Colon (tissue), 2 donors: ENCODE measurements around the gene FMN1.

Source experiments
- FAIRE-seq: peaks from 2 replicates; lab custom pipeline; 2012; peaks lifted over from hg19 to GRCh38; lab: Jason Lieb, UNC
- donor health status: control.
- donor health status: control.

The FMN1 gene

DNA sequence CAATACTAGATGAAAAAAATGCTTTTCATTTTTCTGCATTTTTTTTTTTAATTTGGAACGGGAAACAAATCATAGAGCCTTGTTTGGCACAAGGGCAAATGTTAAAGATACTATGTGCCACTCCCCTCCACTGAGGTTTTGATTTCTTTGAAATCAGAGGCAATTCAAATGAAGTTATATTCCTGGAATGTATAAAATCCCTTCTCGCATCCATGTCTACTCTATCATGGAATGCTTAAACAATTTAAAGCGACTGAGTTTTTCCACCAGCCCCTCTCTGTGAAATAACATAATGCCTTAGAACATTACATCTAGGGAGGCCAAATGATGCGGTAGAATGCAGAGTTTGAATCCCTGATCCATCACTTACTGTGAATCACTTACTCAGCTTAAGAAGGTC is 69.7 kb downstream of the FMN1 start:
- FAIRE-seq: no peak

- no peak for FAIRE-seq
Measured at GRCh38 chr15:33124279-33124678, 70.2 kb downstream of the FMN1 start.

GRCh38 chr15:33119865-33120264 is 74.6 kb downstream of the FMN1 start:
- FAIRE-seq: no peak

- no peak for FAIRE-seq
Measured at GRCh38 chr15:33119273-33119672, 75.2 kb downstream of the FMN1 start.

- FAIRE-seq: no peak
Measured at GRCh38 chr15:33116198-33116597, 78.3 kb downstream of the FMN1 start.

DNA sequence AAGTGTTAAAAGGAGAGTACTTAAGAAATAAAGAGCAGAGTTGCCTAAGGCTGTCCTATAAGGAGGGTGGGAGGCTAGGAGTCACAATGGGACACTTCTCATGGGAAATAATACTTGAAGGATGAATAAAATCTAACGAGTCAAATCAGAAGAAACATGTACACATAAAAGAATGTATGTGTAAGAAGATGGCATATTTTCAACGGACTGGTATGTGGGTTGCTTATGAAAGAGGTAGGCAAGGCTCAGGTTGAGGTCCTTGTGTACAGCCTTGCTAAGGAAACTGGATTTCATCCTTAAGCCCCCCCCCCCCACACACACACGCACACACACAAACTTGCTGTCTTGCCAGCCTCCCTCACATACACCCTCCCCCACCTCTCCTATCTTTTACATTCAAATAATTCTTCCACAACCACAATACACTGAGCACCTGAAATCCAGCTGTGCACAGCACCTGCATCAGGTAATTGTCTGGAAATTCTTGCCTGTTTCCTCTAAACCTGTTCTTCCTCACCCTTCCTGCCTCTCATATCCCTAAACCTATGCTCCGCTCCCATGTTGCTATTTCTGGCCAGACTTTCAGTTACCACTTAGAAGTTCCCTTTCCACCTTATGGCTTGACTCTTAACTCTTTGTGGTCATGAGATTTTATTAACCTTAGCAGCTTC is 79.2 kb downstream of the FMN1 start:
- FAIRE-seq: no peak

GRCh38 chr15:33114374-33114717 is 80.2 kb downstream of the FMN1 start:
- FAIRE-seq: no peak

DNA sequence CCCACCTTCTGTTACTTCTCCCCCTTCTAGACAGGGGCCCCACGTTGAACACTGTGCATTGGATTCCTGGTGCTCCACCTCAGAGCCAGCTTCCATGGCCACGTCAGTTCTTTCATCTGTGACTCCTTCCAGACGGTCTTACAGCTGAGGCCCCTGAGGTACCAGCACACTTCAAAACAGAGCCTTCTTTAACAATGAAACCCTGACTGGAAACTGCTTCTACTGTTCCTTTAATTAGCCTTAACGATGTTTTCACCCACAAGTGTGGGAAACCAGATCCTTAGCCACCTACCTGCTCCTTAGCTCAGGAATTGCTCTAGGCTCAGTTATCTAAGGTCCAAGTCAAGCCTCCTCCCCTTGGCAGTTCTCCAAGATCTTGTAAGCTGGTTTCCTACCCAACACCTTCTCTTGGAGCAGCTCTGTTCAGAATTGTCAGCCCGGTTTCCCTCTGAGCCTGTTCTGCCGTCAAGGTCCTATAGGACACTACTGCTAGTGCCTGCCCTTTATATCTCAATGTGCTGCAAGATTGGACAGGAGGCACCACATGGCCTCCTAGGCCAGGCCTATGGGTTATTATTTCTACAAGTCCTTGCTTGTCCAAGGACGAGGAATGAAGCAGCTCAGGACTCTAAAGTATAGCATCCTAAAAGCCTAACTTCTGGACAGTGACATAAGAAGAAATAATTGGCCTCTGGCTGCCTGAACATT is 80.7 kb downstream of the FMN1 start:
- no peak for FAIRE-seq

- FAIRE-seq: no peak
Measured at GRCh38 chr15:33112541-33113105, 81.9 kb downstream of the FMN1 start.

- FAIRE-seq: no peak
Measured at GRCh38 chr15:33111041-33111451, 83.5 kb downstream of the FMN1 start.

DNA sequence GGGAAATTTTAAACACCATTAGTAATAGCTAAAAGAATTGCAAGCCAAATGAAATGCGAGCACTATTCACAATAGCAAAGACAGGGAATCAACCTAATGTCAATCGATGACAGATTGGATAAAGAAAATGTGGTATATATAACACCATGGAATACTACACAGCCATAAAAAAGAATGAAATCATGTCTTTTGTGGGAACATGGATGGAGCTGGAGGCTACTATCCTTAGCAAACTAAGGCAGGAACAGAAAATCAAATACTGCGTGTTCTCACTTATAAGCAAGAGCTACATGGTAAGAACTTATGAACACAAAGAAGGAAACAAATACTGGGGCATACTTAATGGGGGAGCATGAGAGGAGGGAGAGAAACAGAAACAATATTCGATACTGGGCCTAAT is 85.2 kb downstream of the FMN1 start:
- FAIRE-seq: no peak

GRCh38 chr15:33108518-33108917 is 86.0 kb downstream of the FMN1 start:
- no peak for FAIRE-seq

DNA sequence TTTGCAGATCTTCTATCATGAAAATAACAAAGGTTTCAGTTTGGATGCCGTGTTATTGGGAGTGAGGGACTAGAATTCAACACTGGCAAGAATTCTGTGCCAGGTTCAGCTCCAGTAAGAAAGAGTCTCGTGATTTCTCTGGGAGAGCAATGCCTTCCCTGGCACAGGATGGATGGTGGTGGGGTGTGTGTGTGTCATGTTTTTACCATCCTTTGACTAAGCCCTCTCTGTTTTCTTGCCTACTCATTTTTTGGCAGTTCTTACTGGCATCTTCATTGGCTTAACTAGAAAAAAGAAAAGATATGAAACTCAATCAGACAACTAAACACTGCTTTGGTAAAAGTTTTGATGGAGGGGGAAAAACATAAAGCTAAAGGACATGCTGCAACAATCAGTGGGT is 86.6 kb downstream of the FMN1 start:
- FAIRE-seq: no peak

GRCh38 chr15:33104212-33104611 is 90.3 kb downstream of the FMN1 start:
- no peak for FAIRE-seq

GRCh38 chr15:33101036-33101435 is 93.5 kb downstream of the FMN1 start:
- FAIRE-seq: no peak

DNA sequence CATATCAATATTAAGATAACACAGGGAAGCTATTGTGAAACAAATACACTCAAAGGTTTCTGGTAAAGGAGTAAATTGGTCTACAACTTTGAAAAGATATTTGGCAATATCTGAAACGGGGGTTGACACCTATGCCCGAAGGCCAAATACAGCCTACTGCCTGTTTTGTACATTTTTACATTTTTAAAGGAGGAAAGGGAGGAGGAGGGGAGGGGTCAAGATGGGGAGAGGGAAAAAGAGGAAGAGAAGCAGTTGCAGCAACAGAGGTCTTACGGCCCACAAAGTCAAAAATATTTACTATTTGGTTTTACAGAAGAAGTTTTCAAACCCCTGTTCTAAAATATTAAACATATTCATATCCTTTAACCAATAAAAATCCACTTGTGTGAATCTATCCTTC is 94.2 kb downstream of the FMN1 start:
- no peak for FAIRE-seq

GRCh38 chr15:33099739-33100138 is 94.8 kb downstream of the FMN1 start:
- FAIRE-seq: no peak

DNA sequence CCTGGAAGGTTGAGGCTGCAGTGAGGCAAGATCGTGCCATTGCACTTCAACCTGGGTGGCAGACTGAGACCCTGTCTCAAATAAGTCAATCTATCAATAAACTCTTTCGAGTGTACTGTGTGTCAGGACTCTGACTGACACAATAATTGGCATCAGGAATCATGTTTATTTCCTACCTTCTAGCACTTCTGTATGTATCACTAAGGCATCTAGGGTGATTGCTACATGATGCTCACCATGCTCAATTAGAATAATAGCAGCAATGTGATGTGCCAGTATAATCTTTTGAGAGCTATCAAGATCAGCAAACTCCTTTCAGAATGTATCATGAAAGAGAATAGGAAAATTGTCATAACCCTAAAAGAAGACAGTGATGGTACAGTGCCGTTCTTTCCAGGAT is 95.3 kb downstream of the FMN1 start:
- no peak for FAIRE-seq

DNA sequence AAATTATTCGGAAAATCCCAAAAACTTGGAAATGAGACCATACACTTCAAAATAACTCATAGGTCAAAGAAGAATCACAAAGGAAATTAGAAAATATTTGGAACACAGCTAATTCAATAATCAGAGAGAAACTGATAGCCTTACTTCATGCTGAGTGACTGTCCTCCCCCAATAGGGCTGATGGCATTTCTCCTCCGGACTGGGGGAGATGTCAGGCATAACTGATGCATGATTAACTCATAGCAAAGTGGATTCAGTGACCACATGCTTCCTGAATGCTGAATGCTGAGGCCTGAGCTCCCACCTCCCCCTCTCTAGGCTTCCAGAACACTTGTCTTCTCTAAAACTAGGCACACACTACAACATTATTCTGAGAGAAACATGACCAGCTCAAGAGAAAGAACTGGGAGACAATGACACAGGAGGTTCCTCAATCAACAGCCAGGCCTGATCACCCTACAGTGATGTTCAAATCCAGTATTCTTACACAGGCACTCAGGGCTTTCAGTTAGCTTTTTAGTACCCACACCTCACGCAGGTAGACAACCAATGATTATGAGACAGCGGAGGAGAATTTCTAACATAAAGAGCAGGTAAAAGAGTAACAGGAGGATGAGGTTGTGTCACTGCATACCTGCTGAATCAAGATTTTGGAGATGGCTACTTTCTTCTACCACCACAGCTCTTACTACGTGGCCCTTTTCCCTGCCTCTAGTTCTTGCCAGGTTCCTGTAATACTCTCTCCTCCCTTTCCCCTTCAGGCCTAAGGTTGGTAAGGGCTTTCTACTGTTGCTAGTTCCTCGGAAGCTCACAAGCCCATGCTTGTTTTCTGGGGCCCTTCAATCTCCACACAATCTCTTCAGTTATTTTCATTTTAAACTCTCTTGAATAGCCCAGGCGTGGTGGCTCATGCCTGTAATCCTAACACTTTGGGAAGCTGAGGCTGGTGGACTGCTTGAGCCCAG is 96.1 kb downstream of the FMN1 start:
- FAIRE-seq: no peak

DNA sequence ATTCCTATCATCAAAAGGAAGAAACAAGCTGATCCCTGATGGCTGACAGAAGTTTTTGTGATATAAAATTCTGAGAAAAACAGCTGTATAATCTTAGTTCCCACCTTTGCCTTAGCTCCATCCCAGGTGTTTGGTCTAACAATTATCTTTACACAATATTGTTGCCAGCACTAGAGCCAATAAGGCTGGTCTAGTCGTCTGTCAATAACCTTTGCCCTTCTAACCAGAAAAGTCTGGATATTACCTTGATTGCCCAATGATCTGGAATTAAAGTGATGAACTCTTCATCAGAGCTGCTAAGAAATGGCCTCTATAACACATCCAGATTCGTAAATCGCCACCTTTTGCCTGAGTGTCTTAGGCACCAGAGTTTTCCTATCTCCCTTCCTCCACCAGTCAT is 98.4 kb downstream of the FMN1 start:
- FAIRE-seq: no peak

DNA sequence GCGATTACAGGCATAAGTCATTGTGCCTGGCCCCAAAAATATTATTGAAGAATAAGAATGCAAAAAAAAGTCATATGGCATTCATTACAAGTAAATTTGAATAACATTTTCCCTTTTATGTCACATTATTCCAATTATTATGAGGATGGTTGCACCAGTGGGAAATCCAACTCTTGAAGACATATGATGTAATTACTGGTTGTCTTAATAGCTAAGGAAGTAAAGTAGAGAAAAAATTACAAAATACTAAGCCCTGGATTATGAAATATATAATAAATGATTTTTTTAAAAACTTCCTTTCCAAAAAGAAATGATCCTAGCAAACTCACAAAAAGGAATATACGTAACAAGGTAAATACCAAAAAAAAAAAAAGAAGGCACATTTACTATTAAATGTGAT is 98.9 kb downstream of the FMN1 start:
- no peak for FAIRE-seq

DNA sequence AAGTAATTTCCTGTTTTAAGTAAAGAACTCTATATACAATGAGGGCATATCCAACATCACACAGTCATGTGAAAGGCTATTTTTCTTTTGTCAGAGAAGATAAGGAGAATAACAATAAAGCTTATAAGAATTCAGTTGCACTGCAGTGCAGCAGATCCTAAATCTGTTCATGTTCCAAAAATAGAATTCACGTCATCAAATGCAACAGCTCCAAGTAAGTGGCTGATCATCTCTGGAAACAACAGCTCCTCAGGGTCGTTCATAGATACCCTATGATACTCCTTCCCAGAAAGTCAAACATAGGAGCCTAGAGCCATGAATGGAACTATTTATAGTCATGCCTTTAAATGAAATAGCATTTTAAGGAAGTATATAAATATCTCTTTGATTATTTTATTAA is 100.2 kb downstream of the FMN1 start:
- FAIRE-seq: no peak

- no peak for FAIRE-seq
Measured at GRCh38 chr15:33093222-33093621, 101.3 kb downstream of the FMN1 start.
